ENCODE data around the gene PRKCD. TPM values are rescaled to one million over a fixed set of nuclear protein-coding genes. Genes with fewer than 3 reads are reported as not detected.

Gene PRKCD
- total and polyA plus RNA-seq, 9 of the 15 experiments (the other 6 are each of a cell fraction or from before 2014, with no cell fraction given) = 2.5 to 19.5 (median 6.1) TPM

DNA sequence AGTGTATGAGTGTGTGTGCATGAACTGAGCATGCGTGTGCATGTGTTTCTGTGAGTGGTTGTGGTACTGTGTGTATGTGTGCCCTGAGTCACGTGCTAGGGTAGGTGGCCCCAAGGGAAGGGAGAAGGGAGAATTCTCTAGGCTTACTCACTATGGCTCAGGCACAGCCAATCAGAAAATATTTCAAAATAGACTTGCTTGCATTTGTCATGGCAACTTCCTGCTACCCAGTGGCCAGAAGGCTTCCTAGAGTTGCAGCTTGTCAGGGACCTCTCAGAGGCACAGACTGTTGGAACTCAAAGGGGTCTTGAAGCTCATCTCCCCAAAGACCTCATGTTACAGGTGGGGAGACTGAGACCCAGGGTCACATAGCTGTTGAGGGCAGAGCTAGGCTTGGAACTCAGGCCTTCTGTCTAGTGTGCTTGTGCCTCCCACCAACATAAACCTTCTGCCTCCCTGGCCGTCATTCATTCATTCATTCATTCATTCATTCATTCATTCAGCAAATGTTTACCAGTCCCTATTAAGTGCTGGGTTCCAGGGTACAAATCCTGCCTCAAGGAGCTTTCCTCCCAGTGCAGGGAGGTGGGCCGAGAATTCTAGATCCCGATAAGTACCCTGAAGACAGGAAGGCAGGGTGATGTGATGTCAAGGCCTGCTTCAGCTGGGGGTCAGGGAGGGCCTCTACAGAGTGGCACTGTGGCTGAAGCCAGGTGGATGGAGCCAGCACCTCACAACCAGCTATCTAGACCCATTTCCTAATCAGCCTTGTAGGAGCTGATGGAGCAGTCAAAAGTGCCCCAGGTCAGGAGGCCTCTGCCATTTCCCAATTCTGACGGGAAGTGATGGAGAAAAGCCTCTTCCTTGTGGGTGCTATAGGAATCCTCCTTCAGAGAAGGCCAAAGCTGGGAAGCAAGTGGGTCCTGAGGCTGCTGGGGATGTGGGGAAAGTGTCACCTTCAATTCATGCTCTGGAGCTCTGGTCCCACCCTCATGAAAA lies 19.9 kb upstream of the PRKCD start (continued):
- no peak for TF ChIP-seq SAFB2 (IDR thresholded peaks at IDR 0.05; ENCODE audit: borderline replicate concordance, low read depth, low read length, severe bottlenecking)
- no peak for TF ChIP-seq GABPB2 (CRISPR knock-in tag; conservative IDR thresholded peaks at IDR 0.05)
- no peak for TF ChIP-seq SAP30 (IDR thresholded peaks at IDR 0.05; ENCODE audit: borderline replicate concordance, insufficient read depth, low read depth, low read length, poor library complexity, severe bottlenecking)
- no peak for TF ChIP-seq ZNF644 (tag; IDR thresholded peaks at IDR 0.05; ENCODE audit: low read depth)
- TF ChIP-seq ZNF175 (CRISPR knock-in tag; IDR thresholded peaks at IDR 0.05; ENCODE audit: low read depth) = no peak
- no peak for TF ChIP-seq TARDBP (IDR thresholded peaks at IDR 0.05)
- TF ChIP-seq PYGO2 (tag; IDR thresholded peaks at IDR 0.05) = no peak
- TF ChIP-seq SMARCE1 (IDR thresholded peaks at IDR 0.05) = no peak
- TF ChIP-seq, protein P1, sequence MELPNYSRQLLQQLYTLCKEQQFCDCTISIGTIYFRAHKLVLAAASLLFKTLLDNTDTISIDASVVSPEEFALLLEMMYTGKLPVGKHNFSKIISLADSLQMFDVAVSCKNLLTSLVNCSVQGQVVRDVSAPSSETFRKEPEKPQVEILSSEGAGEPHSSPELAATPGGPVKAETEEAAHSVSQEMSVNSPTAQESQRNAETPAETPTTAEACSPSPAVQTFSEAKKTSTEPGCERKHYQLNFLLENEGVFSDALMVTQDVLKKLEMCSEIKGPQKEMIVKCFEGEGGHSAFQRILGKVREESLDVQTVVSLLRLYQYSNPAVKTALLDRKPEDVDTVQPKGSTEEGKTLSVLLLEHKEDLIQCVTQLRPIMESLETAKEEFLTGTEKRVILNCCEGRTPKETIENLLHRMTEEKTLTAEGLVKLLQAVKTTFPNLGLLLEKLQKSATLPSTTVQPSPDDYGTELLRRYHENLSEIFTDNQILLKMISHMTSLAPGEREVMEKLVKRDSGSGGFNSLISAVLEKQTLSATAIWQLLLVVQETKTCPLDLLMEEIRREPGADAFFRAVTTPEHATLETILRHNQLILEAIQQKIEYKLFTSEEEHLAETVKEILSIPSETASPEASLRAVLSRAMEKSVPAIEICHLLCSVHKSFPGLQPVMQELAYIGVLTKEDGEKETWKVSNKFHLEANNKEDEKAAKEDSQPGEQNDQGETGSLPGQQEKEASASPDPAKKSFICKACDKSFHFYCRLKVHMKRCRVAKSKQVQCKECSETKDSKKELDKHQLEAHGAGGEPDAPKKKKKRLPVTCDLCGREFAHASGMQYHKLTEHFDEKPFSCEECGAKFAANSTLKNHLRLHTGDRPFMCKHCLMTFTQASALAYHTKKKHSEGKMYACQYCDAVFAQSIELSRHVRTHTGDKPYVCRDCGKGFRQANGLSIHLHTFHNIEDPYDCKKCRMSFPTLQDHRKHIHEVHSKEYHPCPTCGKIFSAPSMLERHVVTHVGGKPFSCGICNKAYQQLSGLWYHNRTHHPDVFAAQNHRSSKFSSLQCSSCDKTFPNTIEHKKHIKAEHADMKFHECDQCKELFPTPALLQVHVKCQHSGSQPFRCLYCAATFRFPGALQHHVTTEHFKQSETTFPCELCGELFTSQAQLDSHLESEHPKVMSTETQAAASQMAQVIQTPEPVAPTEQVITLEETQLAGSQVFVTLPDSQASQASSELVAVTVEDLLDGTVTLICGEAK (IDR thresholded peaks at IDR 0.05) = no peak
- TF ChIP-seq, protein P1 (CRISPR knock-in tag; IDR thresholded peaks at IDR 0.05) = no peak
- TF ChIP-seq, protein P2, sequence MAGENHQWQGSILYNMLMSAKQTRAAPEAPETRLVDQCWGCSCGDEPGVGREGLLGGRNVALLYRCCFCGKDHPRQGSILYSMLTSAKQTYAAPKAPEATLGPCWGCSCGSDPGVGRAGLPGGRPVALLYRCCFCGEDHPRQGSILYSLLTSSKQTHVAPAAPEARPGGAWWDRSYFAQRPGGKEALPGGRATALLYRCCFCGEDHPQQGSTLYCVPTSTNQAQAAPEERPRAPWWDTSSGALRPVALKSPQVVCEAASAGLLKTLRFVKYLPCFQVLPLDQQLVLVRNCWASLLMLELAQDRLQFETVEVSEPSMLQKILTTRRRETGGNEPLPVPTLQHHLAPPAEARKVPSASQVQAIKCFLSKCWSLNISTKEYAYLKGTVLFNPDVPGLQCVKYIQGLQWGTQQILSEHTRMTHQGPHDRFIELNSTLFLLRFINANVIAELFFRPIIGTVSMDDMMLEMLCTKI (IDR thresholded peaks at IDR 0.05; ENCODE audit: partially characterized antibody) = no peak
- no peak for TF ChIP-seq ZNF124 (CRISPR knock-in tag; IDR thresholded peaks at IDR 0.05)
- no peak for TF ChIP-seq ZNF830 (CRISPR knock-in tag; IDR thresholded peaks at IDR 0.05)
- no peak for TF ChIP-seq MEF2A (IDR thresholded peaks at IDR 0.05; ENCODE audit: control insufficient read depth, low read depth, low read length)
